Right lobe of liver (tissue), 4 donors: Measurements from ENCODE around the gene PTGDR.

ENCODE experiments used
- CTCF ChIP-seq, 4 donors: fragments of 200-600 bp in 3 of 4; fragments of 450-650 bp in 1 of 4; IDR thresholded peaks; one replicate each; pipeline versions ENCODE4 v1.5.1 to v1.8.0; 2016 to 2022; ENCODE audit warnings: antibody characterized with exemption in 4 of 4, mild to moderate bottlenecking in 2 of 4
- POLR2A ChIP-seq: fragments of 450-650 bp; IDR thresholded peaks from one replicate; pipeline ENCODE4 v1.6.1; 2017; ENCODE audit warnings: antibody characterized with exemption, mild to moderate bottlenecking
- donor health status: DM: no; HTN: no; CAD: no.
- donor health status: DM: no; HTN: no; CAD: no.
- donor health status: DM: no; HTN: yes; CAD: no.

- TF ChIP-seq CTCF (IDR thresholded peaks at IDR 0.05): no peak
- no peak for TF ChIP-seq POLR2A
Observed at GRCh38 chr14:52303236-52303635, 35.7 kb downstream of the PTGDR start.
